NOMO-1 (cell line): ENCODE data around the gene APOL2.
"Not testable (repeated sequence)": the region's sequence is repeated elsewhere in the genome, so short reads cannot be mapped to it uniquely, and the experiment has no call there.

Experiments
- DNase-seq, 2 experiments: peaks; one replicate each; lab custom pipeline; 2025; ENCODE audit not compliant: unreplicated experiment in 2 of 2; lab: John Stamatoyannopoulos, UW

APOL2 gene, protein sequence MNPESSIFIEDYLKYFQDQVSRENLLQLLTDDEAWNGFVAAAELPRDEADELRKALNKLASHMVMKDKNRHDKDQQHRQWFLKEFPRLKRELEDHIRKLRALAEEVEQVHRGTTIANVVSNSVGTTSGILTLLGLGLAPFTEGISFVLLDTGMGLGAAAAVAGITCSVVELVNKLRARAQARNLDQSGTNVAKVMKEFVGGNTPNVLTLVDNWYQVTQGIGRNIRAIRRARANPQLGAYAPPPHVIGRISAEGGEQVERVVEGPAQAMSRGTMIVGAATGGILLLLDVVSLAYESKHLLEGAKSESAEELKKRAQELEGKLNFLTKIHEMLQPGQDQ

DNA sequence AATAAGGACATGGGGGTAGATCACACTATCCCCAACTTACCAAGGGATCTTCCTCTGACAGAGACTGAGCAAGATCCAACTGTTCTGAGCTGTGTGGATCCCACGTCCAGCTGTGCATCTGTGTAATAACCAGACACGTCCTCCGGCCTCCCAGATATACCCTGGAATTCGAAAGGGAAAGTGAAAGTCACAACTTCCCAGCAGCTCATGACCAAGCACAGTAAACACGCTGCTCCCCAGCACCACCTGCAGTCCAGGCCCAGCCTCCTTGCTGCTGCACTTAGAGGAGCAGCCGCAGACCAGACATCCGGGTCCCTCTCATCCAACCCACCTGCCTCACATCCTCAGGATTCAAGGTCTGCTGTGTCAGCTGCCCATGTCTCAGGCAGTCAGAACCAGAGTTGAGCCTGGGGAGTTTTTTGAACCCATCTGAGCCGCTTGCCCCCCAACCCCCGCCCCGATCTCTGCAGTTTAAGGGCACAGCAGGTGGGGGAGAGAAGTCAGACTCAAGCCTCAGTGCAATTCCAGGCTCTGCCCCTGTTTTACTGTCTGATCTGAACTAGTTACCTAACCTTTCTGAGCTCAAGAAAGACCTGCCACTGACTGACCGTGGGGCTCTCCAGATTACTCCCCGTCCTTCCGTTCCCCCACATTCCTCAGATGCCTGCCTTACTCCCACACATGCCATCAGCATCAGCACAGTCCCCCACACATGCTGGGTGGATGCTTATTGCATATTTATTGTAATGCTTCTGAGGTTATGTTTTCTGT, at the start of gene APOL2:
Gene APOL2 (minus strand): TSS at position 127 of the 771 bp plus-strand sequence. CDS start 6,365 bp downstream, outside the sequence.
- peak; percentile 84 to 95 for DNase-seq

DNA sequence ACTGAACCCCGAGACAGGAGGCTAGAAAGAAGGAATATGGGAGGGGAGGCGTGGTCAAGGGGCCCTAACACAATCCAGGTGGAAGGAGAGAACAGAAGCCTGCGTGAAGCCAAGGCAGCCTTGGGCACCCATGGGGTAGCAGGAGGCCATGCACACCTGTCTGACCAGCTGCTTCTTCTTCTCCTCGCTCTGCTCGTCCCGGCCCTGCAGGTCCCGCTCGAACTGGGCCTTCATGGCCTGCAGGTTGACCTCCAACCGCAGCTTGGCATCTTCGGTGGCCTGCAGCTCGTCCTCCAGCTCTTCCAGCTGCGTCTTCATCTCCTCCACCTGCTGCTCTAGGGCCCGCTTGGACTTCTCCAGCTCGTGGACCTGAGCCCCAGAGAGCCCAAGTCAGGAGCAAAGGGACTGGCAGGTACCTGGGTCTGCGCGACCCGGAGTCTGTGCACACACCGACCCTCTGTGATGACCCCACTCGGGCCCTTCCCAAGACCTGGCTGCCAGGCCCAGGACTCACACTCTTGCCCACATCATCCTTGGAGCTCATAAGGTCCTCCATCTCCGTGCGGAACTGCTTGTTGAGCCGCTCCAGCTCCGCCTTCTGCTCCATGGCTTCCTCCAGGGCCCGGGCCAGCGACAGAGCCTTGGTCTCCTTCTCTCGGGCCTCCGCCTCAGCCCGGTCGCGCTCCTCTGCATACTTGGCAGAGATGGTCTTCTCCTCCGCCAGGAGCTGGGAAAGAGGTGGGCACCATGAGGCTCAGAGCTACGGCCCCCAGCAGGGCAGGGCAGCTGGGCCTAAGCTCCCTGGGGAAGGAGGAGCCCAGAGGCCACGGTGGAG, 49.5 kb upstream of the APOL2 start:
- no peak for DNase-seq

DNA sequence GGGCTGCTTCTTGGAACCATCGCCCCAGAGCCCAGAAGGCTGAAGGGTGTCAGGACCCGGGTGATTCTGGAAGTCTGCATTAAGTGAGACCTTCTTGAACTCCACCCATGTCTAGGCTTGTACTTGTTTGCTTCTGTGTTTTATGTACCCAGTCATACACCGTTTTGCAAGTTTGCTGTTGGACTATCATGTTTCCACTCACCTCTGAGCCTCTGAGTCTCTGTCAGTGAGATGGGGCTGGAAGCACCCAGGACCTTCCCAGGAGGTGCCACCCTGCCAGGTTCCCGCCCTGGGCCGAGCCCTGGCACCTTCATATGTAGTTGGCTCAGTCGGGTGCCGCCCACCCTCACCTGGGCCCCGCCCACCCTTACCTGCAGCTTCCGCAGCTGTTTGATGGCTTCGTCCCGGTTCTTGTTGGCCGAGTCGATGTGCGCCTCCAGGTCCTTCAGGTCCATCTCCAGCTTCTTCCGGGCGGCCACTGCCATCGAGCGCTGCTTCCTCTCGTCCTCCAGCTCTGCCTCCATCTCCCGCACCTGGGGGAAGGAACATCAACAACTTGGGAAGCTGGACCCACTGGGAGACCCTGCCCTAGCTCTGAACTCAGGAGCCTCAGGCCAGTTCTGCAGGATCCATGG, 48.7 kb upstream of the APOL2 start:
- no peak for DNase-seq

DNA sequence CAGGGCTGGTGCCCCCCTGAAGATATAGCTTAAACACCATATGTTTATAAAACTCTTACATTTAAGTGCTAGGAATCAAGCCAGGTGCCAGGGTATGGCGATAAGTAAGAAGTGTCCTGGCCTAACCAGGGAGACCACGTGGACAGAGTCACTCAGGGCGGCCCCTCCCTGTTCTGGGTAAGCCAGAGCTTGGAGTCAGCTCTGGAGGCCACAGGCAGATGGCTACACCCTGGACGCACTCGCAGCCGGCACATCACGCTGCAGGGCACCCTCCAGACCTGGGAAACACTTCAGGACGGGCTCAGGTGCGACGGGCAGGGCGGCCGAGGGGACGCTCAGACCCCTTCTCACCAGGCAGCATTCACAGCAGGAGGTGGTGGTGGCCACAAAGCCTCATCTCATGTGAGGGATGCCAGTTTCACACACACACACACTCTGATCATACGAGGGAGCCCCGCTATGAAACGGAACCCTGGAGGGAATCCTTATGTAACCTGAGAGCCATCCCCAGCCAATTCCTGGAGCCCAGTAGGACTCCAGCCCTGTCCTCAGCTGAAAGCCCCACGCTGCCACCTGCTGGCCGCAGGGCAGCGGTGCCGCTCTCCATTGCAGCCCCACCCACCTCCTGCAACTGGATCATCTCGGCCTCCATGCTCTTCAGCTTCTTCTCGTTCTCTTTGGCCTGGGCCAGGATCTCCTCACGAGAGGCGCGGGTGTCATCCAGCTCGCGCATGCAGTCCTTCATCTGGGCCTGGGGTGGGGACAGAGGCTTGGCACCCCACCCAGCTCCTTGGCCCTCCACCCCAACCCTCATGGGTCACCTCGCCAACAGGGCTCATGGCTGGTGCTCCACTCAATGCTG, 47.0 kb upstream of the APOL2 start:
- DNase-seq: peak; percentile 30 to 35

DNA sequence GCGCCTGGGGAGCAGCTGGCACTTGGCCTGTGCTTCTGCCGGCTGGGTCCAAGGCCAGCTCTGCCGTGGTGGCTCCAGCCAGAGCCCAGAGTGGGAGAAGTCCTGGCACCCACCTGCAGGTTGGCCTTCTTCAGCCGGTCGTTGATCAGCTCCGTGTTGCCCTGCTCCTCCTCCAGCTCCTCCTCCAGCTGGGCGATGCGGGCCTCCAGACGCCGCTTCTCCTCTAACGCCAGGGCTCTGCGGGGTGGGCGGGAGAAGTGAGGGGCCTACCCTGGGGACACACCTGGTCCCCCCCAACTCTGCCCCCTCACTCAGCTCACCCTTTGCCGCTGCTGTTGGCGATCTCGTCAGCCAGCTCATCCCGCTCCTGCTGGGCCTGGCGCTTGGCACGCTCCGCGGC, 46.2 kb upstream of the APOL2 start:
- DNase-seq: no peak

DNA sequence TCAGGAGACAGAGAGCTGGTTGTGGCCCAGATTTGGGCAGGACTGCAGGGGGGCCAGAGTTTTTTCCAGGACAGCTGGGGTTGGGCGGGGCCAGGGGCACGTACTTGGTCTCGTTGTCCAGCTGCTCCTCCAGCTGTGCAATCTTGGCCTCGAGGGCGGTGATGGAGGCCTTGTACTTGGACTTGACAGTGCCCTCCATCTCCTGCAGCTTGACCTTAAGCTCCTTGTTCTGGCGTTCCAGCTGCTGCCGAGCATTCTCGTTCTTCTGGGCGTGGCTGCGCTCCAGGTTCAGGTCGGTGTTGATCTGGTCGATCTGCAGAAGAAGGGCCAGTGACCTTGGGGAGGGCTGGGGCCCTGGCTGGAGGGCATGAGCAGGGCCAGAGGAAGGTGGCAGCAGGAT, 45.7 kb upstream of the APOL2 start:
- DNase-seq: no peak

DNA sequence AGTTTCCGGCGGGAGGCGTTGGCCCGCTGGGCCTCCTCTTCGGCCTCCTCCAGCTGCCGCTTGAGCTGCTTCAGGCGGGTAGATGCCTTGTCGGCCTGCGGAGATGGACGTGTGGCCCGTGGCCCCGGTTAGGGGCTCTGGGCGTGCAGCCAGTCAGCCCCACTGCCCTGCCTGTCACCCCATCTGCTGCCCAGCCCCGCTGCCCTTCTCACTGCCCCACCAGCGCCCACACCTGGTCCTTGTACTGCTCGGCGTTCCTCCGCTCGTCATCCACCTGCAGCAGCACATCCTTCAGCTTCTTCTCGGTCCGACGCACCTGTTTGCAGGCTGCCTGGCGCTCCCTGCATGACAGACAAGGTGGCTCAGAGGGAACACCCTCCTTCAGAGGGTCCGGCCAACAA, 44.8 kb upstream of the APOL2 start:
- DNase-seq: no peak

DNA sequence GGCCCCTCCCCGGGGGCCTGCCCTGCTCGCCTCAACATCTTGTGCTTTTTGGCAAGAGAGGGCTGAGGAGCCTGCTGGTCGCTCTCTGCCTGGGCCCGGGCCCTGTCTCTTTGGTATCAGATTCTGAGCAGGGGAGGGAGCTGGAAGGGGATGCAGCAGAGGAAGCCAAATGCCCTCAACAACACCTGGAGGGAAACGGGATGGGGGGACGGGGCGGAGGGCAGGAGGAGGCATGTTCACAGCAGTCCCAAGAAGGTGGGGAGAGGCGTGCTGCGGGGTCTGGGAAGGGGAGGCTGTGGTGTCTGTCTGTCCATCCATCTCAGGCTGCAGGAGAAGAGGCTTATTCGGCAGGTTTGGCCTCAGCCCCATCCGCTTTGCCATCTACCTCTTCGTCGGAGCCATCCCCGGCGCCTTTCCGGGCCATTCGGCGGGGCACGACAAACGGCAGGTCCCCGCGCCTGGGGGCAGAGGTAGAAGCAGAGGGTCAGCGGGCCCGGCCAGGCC, 43.1 kb upstream of the APOL2 start:
- DNase-seq: no peak

DNA sequence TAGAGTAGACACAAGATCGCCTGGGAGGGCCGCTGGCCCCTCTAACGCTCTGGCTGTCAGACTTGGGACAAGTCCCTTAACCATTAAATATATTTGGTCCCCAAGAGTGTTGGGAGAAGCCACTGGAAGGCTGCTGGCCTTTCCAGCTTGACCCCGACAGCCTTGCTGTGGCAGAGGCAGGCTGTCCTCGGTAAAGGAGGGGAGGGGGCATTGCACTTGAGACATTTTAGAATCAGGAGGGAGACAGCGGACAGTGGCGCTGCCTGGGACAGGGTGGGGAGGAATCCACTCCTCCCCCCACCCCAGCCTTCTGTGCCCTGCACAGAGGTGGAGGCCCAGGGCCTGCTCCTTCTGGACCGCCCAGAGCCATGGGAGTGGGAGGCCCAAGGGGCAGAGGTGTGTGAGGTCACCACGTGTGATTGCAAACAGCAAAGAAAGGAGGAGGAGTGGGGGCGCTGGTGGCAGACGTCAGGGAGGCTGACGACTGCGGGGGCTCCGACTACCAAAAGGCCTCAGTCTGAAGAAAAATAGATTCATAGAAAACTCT, 42.5 kb upstream of the APOL2 start:
- DNase-seq: no peak

DNA sequence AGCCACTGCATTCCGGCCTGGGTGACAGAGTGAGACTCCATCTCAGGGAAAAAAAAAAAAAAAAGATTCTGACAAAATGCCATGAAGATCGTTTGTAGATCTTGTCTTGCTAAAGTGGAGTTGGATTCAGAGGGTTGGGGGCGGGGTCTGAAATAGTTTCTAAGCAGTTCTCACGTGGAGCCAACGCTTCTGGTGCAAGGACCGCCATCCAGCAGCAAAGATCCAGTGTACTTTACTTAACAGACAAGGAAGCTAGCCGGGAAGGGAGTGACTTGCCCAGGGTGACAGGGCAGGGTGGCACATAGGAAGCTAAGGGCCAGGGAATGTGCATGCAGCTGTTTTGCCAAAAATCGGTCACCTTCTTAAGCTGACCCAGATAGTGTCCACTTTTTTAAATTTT, 41.1 kb upstream of the APOL2 start:
- no peak for DNase-seq

DNA sequence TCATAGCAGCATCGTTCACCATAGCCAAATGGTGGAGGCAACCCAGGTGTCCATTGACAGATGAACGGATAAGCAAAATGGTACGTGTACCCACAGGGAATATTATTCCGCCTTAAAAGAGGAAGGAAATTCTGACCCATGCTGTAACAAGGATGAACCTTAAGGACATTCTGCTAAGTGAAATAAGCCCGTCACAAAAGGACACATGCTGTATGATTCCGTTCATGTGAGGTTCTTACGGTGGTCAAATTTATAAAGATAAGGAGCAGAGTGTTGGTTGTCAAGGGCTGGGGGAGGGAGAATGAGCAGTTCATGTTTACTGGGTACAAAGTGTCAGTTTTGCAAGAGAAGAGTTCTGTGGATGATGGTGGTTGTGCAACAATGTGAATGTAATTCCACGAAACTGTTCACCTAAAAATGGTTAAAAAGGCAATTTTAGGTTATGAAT, 39.9 kb upstream of the APOL2 start:
- DNase-seq: peak; percentile 28 to 57

DNA sequence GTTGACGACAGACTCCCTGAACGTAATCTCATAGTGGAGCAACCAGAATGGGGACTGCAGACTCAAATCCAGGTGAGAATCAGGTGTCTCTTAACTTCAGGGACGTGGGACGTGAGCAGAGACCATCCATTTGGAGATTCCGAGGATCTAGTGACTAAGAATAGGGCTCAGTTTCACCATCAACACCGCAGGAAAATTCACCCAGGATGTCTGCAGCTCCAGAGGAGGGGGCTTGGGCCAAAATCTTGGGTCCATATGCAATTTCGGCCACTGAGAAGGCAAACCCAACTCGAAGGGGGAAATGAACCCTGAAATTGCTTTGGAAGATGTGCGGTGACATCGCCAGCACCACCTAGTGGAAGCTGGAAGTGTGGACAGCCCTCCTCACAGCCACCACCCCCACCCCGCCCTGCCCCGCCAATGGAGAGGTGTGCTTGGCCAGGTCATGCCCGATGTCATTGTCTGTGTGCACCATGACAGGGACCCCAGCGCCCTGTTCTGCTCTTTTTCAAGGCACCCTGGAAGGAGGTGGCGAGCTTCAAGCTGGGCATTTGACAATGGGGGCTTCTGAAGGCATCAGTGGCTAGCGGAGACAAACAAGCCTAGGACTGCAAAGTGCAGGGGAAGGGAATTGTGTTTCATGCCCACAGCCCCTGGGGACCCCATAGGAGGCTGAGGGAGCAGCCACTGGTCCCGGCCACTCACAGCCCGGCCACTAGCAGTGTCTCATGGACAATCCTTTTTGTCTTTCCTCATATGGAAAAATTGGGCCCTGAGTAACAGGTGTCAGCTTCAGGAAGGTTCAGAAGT, 38.4 kb upstream of the APOL2 start:
- peak; percentile 64 to 68 for DNase-seq

DNA sequence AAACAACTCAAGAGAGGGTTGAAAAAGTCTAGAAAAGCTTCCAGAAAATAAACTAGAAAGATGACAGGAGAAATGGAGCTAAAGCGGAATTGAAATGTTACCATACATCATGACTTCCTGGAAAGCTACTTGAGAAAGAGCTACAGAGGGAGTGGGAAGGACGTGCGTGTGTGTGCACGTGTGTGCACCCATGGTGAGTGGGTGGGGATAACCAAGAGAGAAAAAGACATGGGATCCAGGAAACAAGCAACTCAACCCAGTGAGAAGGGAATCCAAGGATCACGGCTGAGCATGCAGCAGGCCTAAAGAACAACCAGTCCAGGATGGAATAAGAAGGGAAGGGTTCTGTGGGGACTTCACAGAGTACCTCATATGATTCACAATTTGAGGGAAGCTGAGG, 35.2 kb upstream of the APOL2 start:
- DNase-seq: no peak

DNA sequence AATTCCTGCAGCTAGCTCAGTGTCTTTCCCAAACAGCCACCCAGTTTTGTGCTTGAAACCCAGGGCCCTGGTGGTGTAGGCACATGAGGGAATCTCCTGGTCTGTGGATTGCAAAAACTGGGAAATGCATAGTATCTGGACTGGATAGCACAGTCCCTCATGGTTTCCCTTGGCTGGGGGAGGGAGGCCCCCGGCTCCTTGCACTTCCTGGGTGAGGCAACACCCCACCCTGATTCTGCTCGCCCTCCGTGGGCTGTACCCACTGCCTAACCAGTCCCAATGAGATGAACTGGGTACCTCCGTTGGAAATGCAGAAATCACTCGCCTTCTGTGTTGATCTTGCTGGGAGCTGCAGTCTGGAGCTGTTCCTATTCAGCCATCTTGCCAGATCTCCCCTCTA, 32.6 kb upstream of the APOL2 start:
- not testable (repeated sequence) for DNase-seq

DNA sequence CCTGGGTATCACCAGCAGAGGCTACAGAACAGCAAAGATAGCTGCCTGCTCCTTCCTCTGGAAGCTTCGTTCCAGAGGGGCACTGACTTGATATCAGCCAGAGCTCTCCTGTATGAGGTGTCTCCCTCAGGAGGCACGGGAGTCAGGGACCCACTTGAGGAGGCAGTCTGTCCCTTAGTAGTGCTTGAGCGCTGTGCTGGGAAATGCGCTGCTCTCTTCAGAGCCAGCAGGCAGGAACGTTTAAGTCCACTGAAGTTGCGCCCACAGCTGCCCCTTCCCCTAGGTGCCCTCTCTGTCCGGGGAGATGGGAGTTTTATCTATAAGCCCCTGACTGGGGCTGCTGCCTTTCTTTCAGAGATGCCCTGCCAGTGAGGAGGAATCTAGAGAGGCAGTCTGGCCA, 31.9 kb upstream of the APOL2 start:
- DNase-seq: not testable (repeated sequence)

DNA sequence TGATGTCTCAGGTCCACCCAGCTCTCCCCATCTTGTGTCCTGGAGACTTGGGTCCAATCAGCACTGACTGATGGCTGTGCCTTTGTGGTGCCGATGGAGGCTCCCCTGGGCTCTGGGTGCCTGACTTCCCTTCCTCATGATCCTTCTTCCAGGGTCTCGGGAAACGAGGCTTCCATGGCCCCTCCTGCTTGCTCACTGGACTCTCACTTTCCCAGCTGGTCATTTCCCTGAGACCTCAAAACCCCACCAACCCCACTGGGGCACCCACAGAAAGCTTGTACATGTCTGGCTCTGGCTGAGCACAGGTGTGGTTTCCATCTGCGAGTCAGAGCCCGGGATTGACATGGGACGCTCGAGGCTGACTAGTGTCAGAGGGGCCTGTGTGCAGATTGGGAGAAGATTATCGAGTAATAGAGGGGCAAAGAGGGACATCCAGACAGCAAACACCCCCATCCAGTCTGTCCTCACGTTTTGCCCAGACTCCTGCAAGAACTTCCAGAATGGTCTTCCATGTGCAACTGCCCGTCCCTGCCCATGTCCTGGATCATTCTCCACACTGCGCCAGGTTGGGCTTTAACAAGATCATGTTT, 28.7 kb upstream of the APOL2 start:
- no peak for DNase-seq

DNA sequence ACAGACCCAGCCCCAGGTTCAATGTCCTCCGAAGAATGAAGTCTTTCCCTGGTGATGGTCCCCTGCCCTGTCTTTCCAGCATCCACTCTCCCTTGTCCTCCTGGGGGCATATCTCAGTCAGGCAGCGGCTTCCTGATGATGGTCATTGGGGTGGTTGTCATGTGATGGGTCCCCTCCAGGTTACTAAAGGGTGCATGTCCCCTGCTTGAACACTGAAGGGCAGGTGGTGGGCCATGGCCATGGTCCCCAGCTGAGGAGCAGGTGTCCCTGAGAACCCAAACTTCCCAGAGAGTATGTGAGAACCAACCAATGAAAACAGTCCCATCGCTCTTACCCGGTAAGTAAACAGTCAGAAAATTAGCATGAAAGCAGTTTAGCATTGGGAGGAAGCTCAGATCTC, 27.7 kb upstream of the APOL2 start:
- no peak for DNase-seq
